ENCODE data around the gene NUDCD3.

Gene NUDCD3

GRCh38 chr7:44391746-44392617 lies 98.5 kb downstream of the NUDCD3 start:
- Histone ChIP-seq H3K9me3 (ENCODE audit: control insufficient read depth, low read length) (no peaks in the 10 kb centered on the region), H3K4me1 (ENCODE audit: control insufficient read depth, insufficient read depth, low read length) (no peaks in the 10 kb centered on the region), H3K36me3 (ENCODE audit: control insufficient read depth, insufficient read depth, low read length) (peaks cover 13% of the 10 kb centered on the region), H3K27me3 (ENCODE audit: control insufficient read depth, insufficient read depth, low read length) (no peaks in the 10 kb centered on the region), H3K9ac (ENCODE audit: low read length) (no peak overlapping the region), H3K4me3 (ENCODE audit: low read length) (no peak overlapping the region)

DNA sequence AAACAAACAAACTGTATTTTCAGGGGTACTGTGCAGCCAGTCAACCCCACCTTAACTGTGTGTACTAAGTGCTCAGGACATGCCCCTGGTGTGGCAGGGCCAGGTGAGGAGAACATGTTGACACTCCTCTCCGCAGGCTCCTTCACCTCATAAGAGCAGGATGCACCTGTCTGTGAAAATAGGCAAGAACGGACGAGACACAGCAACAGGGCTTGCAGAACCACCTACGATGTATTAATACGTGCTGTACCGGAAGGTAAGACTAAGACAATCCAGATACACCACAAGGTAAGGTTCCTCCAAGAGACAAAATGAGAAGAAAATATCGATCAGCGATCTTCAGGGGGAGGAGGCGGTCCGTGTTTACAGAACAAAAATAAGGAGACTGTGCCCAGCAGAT lies 99.3 kb downstream of the NUDCD3 start:
- no peaks in the 10 kb centered on the region for H3K4me1 ChIP-seq (ENCODE audit: control insufficient read depth, insufficient read depth, low read length)
- no peaks in the 10 kb centered on the region for H3K27me3 ChIP-seq (ENCODE audit: control insufficient read depth, insufficient read depth, low read length)
- H3K4me3 ChIP-seq (ENCODE audit: low read length), result no peak overlapping the region
- peaks cover 13% of the 10 kb centered on the region for H3K36me3 ChIP-seq (ENCODE audit: control insufficient read depth, insufficient read depth, low read length)
- no peaks in the 10 kb centered on the region for H3K9me3 ChIP-seq (ENCODE audit: control insufficient read depth, low read length)
- no peak overlapping the region for H3K9ac ChIP-seq (ENCODE audit: low read length)

DNA sequence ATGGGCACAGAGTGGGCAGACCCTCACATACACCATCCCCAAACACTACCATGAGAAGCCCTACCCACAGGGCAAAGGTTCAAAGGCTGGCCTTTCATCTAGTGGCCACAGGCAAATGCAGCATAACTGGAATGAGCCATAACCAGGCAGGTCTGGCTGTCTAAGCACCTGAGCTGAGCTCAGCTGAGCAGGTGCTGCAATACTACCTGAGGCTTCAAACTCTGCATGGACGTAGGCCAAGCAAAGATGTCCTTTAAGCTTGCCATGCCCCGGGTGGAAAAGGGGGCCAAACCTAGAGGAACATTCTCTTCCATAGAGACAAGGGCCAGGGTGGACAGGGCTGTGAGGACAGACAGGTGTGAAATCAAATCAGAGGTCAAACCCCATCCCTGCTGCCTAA lies 99.8 kb downstream of the NUDCD3 start:
- Histone ChIP-seq H3K36me3 (ENCODE audit: control insufficient read depth, insufficient read depth, low read length) (peaks cover 13% of the 10 kb centered on the region), H3K4me3 (ENCODE audit: low read length) (no peak overlapping the region), H3K4me1 (ENCODE audit: control insufficient read depth, insufficient read depth, low read length) (no peaks in the 10 kb centered on the region), H3K9ac (ENCODE audit: low read length) (no peak overlapping the region), H3K9me3 (ENCODE audit: control insufficient read depth, low read length) (no peaks in the 10 kb centered on the region), H3K27me3 (ENCODE audit: control insufficient read depth, insufficient read depth, low read length) (no peaks in the 10 kb centered on the region)

GRCh38 chr7:44388089-44388970 lies 102.1 kb downstream of the NUDCD3 start:
- Histone ChIP-seq H3K36me3 (ENCODE audit: control insufficient read depth, insufficient read depth, low read length) (peaks cover 19% of the 10 kb centered on the region), H3K9ac (ENCODE audit: low read length) (no peak overlapping the region), H3K4me1 (ENCODE audit: control insufficient read depth, insufficient read depth, low read length) (no peaks in the 10 kb centered on the region), H3K27me3 (ENCODE audit: control insufficient read depth, insufficient read depth, low read length) (no peaks in the 10 kb centered on the region), H3K9me3 (ENCODE audit: control insufficient read depth, low read length) (no peaks in the 10 kb centered on the region), H3K4me3 (ENCODE audit: low read length) (no peak overlapping the region)

DNA sequence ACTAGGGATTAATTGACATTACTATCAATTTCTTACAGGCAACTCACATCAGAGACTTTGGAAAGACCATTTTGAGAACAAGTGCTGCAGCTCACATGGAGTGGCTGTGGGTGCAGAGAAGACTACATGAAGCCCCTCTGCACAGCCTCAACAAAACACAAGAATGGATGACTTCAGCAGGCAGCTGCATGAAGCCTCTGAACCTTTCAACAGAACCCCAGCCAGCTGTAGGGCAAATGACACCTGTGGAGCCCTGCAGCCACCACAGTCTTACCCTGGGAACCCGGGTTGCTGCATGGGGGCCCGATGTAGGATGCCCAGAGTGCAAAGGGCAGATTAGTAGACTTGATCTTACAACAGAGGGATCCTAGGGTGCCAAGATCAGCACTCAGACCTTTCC lies 103.1 kb downstream of the NUDCD3 start:
- Histone ChIP-seq H3K27me3 (ENCODE audit: control insufficient read depth, insufficient read depth, low read length) (no peaks in the 10 kb centered on the region), H3K4me1 (ENCODE audit: control insufficient read depth, insufficient read depth, low read length) (no peaks in the 10 kb centered on the region), H3K4me3 (ENCODE audit: low read length) (no peak overlapping the region), H3K9ac (ENCODE audit: low read length) (no peak overlapping the region), H3K36me3 (ENCODE audit: control insufficient read depth, insufficient read depth, low read length) (peaks cover 19% of the 10 kb centered on the region), H3K9me3 (ENCODE audit: control insufficient read depth, low read length) (no peaks in the 10 kb centered on the region)

DNA sequence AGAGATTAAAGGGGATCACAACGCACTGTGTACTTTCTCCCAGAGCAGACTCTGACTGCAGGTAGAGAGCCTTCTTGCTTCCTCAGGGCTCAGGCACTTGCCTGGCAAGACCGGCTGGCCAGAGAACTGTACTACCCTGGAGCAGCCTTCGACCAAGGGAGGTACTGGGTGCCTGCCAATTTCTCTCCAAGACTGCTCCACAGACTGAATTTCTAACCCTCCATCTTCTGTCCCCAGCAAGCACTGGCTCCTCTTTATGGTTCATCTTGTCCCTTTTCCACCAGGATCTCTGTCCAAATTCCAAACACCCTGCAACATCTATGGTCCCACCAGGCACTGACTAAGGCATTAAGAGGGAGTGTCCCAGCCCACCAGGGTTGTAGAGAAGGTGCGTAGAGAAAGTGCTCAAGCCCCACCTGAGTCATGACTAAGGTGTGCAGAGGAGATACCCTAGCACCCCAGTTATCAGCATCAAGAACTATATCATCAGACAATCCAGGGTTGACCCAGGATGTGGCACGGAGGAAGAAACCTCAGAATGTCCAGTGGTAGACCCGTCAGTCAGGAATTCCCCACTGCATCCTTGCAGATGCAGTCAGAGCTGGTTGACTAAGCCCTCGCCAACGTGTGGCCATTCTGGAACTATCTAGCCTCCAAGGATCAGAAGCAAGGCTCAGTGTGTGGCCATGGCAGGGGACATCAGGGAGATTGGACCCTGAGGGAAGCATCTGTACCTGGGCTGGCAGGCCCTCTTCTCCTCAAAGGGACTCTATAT lies 104.1 kb downstream of the NUDCD3 start:
- Histone ChIP-seq H3K4me3 (ENCODE audit: low read length) (no peak overlapping the region), H3K9me3 (ENCODE audit: control insufficient read depth, low read length) (no peaks in the 10 kb centered on the region), H3K4me1 (ENCODE audit: control insufficient read depth, insufficient read depth, low read length) (no peaks in the 10 kb centered on the region), H3K36me3 (ENCODE audit: control insufficient read depth, insufficient read depth, low read length) (peaks cover 13% of the 10 kb centered on the region), H3K9ac (ENCODE audit: low read length) (no peak overlapping the region), H3K27me3 (ENCODE audit: control insufficient read depth, insufficient read depth, low read length) (no peaks in the 10 kb centered on the region)

GRCh38 chr7:44385434-44386138 lies 104.9 kb downstream of the NUDCD3 start:
- Histone ChIP-seq H3K9ac (ENCODE audit: low read length) (no peak overlapping the region), H3K27me3 (ENCODE audit: control insufficient read depth, insufficient read depth, low read length) (no peaks in the 10 kb centered on the region), H3K9me3 (ENCODE audit: control insufficient read depth, low read length) (no peaks in the 10 kb centered on the region), H3K36me3 (ENCODE audit: control insufficient read depth, insufficient read depth, low read length) (peaks cover 10% of the 10 kb centered on the region), H3K4me1 (ENCODE audit: control insufficient read depth, insufficient read depth, low read length) (no peaks in the 10 kb centered on the region), H3K4me3 (ENCODE audit: low read length) (no peak overlapping the region)

DNA sequence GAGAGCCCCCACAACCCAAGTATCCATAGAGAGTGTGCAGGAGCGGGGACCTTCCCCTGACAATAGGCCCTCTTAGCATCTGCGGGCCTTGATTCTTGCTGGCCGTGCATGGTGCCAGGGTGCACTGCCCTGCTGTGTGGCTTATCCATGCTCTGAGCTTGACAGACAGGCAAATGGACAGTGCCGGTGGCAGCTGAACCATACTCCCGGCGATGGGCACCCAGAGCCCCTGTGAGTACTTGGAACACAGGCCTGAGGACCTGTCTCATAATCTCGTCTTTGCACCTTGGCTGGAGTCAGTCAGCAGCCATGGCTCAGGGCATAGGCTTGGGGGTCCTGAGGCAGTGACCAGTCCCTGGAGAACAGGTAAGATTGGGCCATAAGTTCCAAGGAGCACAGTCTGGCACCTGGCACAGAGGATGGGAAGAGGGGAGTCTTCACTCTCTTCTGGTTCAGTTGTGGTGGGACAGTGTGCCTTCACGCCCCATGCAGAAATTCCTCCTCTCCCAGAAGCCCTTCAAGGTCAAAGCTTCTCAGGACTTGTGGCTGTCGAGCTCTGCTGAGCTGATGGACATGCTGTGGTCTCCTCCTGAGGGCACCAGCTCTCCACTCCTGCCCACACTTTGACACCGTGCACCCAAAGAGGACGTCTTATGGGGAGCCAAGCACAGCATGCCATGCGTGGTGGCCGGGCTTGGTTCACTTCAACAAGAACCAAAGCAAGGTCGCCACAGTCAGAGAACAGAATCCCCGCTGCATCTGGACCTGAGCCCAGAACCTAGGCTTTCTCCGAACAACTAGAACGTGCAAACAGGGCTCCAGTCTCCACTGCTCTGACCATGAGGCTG lies 105.6 kb downstream of the NUDCD3 start:
- Histone ChIP-seq H3K9me3 (ENCODE audit: control insufficient read depth, low read length) (no peaks in the 10 kb centered on the region), H3K4me1 (ENCODE audit: control insufficient read depth, insufficient read depth, low read length) (no peaks in the 10 kb centered on the region), H3K36me3 (ENCODE audit: control insufficient read depth, insufficient read depth, low read length) (peaks cover 6% of the 10 kb centered on the region), H3K27me3 (ENCODE audit: control insufficient read depth, insufficient read depth, low read length) (no peaks in the 10 kb centered on the region), H3K4me3 (ENCODE audit: low read length) (no peak overlapping the region), H3K9ac (ENCODE audit: low read length) (no peak overlapping the region)

GRCh38 chr7:44383566-44383965 lies 106.9 kb downstream of the NUDCD3 start:
- Histone ChIP-seq H3K27me3 (ENCODE audit: control insufficient read depth, insufficient read depth, low read length) (no peaks in the 10 kb centered on the region), H3K36me3 (ENCODE audit: control insufficient read depth, insufficient read depth, low read length) (peaks cover 6% of the 10 kb centered on the region), H3K4me1 (ENCODE audit: control insufficient read depth, insufficient read depth, low read length) (no peaks in the 10 kb centered on the region), H3K9ac (ENCODE audit: low read length) (no peak overlapping the region), H3K4me3 (ENCODE audit: low read length) (no peak overlapping the region), H3K9me3 (ENCODE audit: control insufficient read depth, low read length) (no peaks in the 10 kb centered on the region)

- Histone ChIP-seq H3K4me1 (ENCODE audit: control insufficient read depth, insufficient read depth, low read length) (no peaks in the 10 kb centered on the region), H3K36me3 (ENCODE audit: control insufficient read depth, insufficient read depth, low read length) (peaks cover 6% of the 10 kb centered on the region), H3K9ac (ENCODE audit: low read length) (no peak overlapping the region)
Measured at GRCh38 chr7:44382459-44383265, 107.8 kb downstream of the NUDCD3 start.

More at GRCh38 chr7:44382459-44383265, 107.8 kb downstream of the NUDCD3 start:
- no peaks in the 10 kb centered on the region for H3K27me3 ChIP-seq (ENCODE audit: control insufficient read depth, insufficient read depth, low read length)
- no peaks in the 10 kb centered on the region for H3K9me3 ChIP-seq (ENCODE audit: control insufficient read depth, low read length)
- H3K4me3 ChIP-seq (ENCODE audit: low read length), result no peak overlapping the region

Measured in mucosa of stomach (tissue), 1 donor.